Non-pigmented ciliary epithelial cell (primary cell): Measurements from ENCODE around the gene RERE.

ENCODE experiments used
- DNase-seq: peaks from one replicate; pipeline ENCODE4 v3.0.0-alpha.2; 2010; ENCODE audit warnings: low read depth

Gene RERE

GRCh38 chr1:8379513-8380186, 437.8 kb downstream of the RERE start:
- no peak for DNase-seq

GRCh38 chr1:8378981-8379470, 438.4 kb downstream of the RERE start:
- DNase-seq: no peak

- DNase-seq: no peak
Measured at GRCh38 chr1:8378178-8378577, 439.3 kb downstream of the RERE start.

DNA sequence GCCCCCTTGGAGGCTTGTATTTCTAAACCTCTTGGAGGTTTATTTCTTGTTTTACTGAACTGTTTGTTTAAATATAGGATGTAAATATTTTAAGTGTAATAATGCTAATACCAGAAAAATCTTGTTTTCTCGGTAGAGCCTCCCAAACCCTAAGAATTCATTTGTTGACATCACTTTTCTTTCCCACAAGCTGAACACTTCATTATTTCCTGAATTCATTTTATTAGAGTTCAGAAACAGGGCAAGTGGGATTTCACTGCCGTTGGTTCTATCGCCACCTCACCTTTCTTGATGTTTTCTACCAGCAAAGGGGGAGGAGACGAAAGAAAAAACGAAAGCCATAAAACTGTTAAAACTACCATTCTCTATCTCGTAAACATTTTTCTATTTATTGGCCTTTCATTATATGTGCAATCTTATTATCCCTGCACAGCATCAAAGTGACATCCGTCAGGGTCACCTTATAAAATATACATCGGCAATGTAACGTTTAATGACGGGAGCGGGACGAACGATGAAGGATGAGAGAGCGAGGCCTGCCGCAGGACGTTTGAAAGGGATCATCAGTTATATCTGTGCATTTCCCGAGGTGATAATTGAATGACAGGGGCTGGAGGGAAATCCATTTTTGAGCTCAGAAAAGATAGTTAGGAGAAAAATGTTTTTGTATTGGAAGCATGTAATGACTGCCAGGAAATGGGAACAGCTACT, 440.0 kb downstream of the RERE start:
- no peak for DNase-seq

DNA sequence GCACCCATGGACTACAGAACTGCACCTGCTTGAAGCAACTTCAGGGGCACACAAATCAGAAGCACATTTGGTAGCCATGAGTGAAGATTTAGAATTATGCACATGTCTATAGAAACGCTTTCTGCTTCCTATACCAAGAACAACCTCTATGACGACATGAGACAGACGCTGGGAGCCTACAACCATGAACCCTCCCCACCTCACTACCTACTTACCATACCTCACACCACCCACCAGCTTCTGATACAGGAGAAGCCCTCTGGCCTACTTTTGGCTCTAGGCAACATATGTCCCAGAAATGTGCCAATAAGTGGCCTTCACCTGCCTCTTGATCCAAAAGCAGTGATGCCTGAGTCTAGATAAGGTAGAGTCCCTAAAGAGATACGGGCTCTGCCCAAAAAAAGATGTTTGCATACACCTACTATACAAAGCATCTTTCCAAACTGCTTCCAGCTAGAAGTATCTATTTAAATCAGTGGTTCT, 441.0 kb downstream of the RERE start:
- DNase-seq: no peak

GRCh38 chr1:8374812-8375211, 442.6 kb downstream of the RERE start:
- no peak for DNase-seq

DNA sequence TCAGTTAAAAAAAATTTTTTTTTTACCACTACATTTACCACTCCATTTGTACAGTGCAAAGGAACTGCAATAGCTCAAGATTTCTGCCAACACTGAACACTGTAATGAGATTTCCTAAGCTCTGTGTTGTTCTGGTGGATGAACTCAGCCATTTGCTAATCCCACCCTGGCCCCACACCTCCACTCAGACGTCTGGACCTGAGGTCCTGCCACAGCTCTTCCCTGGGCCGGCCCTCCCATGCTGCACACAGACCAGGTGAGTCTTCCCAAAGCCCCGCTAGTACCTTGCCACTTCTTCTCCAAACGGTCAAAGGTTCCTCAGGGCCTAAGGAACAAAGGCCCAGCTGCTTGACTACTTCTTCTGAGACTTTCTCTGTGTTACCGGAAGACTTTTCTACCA, 443.1 kb downstream of the RERE start:
- no peak for DNase-seq

DNA sequence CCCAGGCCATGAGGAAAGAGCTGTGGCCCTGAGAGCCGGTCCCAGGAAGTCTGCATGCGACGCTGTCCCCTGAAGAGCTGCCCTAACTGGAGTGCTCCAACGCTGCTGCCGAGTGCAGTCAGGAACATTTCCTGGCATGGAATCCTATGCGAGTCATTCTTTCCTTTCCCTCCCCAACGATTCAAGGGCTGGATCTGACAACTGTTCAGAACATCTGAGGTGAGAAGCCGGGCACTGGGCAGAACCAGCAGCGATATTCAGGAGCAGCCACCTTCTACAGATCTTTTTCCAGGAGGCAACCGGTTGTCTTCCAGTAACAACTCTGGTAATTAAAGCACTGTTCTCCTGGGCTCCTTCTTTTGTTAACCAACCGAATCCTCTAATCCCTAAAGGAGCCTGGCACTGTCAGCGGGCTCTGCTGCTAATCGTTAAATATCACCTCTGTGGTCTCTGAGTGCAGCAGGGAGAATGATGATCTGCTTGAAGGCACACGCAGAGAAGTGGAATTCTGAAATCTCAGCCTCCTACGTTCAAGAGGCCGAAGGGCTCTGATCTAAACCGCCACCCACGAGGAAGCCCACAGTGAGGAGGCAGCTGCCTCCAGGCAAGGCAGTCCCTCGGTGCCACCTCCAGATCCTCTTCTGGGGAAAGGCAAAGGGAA, 443.7 kb downstream of the RERE start:
- peak; percentile 43 for DNase-seq

DNA sequence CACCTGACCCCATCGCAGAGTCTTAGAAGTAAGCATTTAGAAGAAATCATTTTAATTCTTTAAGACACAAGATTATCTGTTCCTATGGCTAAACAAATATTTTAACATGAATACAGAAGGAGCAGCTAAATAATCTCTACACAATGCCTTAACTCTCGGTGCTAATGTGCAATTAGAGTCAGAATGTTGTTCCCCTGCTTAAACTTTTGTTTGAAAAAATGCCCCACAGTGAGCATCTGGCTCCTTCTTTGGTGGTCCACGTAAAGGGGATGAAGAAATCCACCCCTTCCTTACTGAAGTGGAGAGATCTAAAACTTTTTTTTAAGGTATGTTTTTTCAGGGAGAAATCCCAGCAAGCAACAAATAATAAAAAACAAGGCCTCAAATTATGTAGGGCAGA, 444.3 kb downstream of the RERE start:
- no peak for DNase-seq

GRCh38 chr1:8371372-8371991, 446.0 kb downstream of the RERE start:
- DNase-seq: no peak

GRCh38 chr1:8370905-8371315, 446.5 kb downstream of the RERE start:
- no peak for DNase-seq

DNA sequence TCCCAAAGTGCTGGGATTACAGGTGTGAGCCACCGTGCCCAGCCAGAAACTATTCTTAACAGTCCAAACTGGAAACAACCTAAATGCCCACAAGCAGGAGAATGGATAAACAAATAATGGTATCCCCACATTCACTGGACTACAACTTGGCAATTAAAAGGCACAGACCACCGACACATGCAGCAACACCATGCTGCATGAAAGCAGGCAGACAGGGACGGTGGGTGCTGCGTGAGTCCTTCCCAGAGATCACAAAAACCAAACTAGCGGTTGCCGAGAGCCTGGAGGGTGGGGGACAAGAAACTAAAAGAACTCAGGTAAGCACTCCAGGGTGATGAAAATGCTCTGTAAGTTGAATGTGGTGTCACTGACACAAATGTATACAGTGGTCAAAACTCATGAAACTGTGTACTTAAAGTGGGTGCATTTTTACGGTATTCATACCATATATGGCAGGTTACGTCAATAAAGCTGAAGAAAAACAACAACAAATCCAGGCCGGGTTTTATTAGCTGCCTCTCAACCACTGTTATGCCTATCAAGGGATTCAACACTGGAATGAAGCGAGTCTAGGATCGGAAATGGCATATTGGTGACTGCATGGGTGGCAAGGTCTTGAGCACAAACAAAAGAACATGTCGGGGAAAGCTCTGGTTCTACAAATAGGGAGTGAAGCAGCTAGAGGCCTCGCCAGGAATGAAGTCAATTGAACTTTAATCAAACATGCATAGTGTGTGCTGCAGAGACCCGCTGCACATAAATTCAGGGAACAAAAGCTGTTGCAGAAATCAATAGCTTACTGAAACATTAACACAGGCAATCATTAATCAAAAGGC, 447.2 kb downstream of the RERE start:
- no peak for DNase-seq

GRCh38 chr1:8368956-8369639, 448.3 kb downstream of the RERE start:
- no peak for DNase-seq

DNA sequence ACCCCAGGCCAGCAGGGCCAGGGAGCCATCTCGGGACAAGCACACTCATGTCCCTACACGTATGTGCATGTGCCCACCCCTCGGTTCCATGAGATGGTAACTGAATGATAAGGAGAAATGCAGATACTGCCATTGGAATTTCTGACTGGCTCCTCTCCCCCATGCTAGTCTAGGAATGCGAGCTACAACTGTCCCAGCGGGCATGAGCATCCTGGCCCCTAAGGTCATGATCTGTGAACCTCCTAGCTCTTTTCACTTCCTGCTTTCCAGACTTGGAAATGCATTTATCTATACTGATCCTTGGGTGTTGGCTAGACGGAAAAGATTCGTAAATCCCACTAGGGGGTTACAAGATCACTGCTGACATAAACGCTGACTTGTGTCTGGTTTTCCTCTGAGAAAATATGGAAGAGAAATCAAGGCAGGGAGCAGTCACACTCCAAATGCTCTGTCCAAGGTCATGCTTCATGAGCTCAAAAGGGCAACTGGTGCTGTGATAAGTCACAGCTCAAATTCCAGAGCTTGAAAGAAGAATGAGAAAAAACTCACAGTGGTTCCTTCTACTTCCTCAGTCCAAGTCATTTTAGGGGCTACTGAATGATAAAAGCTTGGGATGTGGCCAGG, 449.8 kb downstream of the RERE start:
- DNase-seq: no peak

DNA sequence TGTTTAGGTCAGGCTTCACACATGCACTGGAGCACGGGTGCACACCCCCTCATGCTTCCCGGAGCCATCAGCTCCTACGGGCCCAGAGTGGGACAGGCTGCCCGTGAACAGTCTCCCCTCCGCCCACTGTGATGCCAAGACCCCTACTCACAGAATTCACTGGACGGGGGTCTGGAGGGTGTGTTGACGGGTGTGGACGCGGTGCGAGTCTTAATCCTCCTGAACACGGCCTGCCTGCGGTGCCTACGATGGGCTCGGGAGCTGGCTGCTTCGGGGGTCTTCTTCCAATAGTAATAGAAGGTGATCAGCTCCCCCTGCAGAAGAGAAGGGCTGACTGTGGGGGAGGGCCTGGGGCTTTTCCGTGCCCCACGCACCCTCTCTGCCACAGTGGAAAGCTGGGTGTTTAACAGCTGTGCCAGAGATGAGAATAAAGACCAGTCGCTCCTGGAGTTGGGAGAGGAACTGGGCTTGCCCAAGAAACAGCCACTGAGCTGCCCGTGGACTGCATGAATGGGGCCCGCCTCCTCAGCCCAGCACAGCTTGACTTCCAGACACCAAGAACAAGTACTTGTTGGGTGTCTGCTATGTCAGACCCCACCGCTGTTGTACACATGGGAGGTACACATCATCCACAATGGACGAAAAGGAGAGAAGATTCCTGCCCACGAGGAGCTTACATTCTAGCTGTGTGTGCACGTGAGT, 451.6 kb downstream of the RERE start:
- no peak for DNase-seq

GRCh38 chr1:8364528-8365442, 452.7 kb downstream of the RERE start:
- DNase-seq: no peak

DNA sequence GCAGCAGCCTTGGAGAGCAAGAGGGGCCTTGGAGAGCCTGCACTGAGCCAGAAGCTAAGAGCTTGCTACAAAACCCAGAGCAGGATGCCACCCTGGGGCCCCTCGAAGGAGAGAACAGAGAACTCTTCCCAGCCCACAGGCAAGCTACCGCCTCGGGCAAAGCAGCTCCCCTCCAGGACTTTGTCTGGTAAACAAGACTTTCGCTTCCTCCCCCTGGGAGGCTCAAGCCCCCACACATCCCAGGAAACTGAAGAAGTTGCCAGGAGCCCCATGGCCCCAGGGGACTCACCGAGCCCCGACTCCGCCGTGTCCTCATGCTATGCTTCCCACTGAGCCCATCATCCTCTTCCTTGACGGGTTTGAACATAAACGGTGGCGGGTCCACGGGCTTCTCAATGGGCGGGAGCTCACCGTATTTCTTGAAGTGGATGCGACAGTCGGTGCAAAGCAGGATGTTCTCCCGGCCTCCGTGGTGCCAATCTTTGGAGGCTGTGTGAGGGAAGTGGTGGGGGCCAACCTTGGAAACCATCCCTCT, 453.6 kb downstream of the RERE start:
- DNase-seq: no peak

DNA sequence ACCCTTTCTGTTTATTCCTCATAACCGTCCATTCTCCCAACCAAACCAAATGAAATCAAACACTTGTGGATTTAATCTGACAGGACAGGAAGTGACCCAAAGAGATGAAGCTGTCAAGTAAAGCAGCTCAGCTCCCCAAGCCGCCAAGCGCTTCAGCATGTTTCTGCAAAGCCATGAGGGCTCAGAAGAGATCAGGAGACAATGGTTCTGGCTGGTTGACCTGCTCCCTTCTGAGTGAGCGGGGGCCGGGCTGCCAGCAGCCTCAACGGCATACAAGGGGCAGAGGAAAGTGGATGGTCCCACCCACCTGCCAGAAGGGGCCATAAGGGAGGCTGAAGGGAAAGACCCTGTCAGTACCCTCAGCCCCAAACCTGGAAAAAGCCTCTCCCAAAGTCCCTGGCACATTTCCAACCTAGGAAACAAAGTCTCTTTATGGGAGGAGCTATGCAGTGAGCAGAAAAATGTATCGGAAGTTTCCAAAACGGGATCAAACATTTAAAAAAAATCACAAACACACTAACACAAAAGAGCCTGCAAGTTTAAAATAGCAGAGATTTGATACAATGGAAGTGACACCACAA, 454.2 kb downstream of the RERE start:
- no peak for DNase-seq
